HT1080 (cell line): ENCODE data around the gene FBP1. TPM values are rescaled to one million over a fixed set of nuclear protein-coding genes. Genes with fewer than 3 reads are reported as not detected.

Experiments
- DNase-seq: peaks from one replicate; pipeline ENCODE4 v3.0.0-alpha.2; 2015; ENCODE audit warnings: low read depth
- polyA plus RNA-seq, 2 experiments: library from polyadenylated mRNA; depleted of rRNA; stranded (reverse); fragments of >200 nt; gene quantifications; 2 replicates each; pipeline ENCODE4 v1.2.3, GENCODE V29; 2015
- total RNA-seq: library from RNA; depleted of rRNA; stranded (reverse); fragments of >200 nt; shearing (Covaris generic); gene quantifications from 2 replicates; pipeline ENCODE4 v1.2.3, GENCODE V29; 2014; rRNA removed

Gene FBP1
- not detected in 2 replicates for total RNA-seq
- polyA plus RNA-seq (2015; cell fraction: cytosol; rRNA removed), result 0.12 TPM in 1 of 2 replicates, not detected in the other
- not detected in 2 replicates for polyA plus RNA-seq (2015; cell fraction: nucleus; rRNA removed)

GRCh38 chr9:94639061-94639998 is at the start of gene FBP1:
Gene FBP1, minus strand, starts transcription at chr9:94639518. Its CDS starts 208 bp downstream, at chr9:94639310.
- DNase-seq, result no peak

GRCh38 chr9:94687451-94687850 is 48.1 kb upstream of the FBP1 start:
- no peak for DNase-seq

- DNase-seq, result no peak
Observed at GRCh38 chr9:94685359-94685758, 46.0 kb upstream of the FBP1 start.

- DNase-seq, result peak; percentile 66
Observed at GRCh38 chr9:94681508-94681907, 42.2 kb upstream of the FBP1 start.

GRCh38 chr9:94680621-94681020 is 41.3 kb upstream of the FBP1 start:
- DNase-seq, result no peak

- no peak for DNase-seq
Observed at GRCh38 chr9:94680020-94680419, 40.7 kb upstream of the FBP1 start.

- no peak for DNase-seq
Observed at GRCh38 chr9:94679587-94679986, 40.3 kb upstream of the FBP1 start.

- no peak for DNase-seq
Observed at GRCh38 chr9:94677929-94678328, 38.6 kb upstream of the FBP1 start.

GRCh38 chr9:94676446-94677131 is 37.3 kb upstream of the FBP1 start:
- no peak for DNase-seq

GRCh38 chr9:94675008-94675881 is 35.9 kb upstream of the FBP1 start:
- no peak for DNase-seq

- peak; percentile 73 for DNase-seq
Observed at GRCh38 chr9:94672811-94673487, 33.6 kb upstream of the FBP1 start.

GRCh38 chr9:94668928-94669729 is 29.8 kb upstream of the FBP1 start:
- DNase-seq, result peak; percentile 69

GRCh38 chr9:94668418-94668927 is 29.2 kb upstream of the FBP1 start:
- no peak for DNase-seq

- DNase-seq, result no peak
Observed at GRCh38 chr9:94666364-94667099, 27.2 kb upstream of the FBP1 start.

GRCh38 chr9:94665613-94666012 is 26.3 kb upstream of the FBP1 start:
- no peak for DNase-seq

GRCh38 chr9:94664801-94665200 is 25.5 kb upstream of the FBP1 start:
- no peak for DNase-seq

- no peak for DNase-seq
Observed at GRCh38 chr9:94663640-94664039, 24.3 kb upstream of the FBP1 start.

- DNase-seq, result no peak
Observed at GRCh38 chr9:94663140-94663539, 23.8 kb upstream of the FBP1 start.
